HG03025 (cell line): Measurements from ENCODE around the gene VENTX.

Experiments
- ATAC-seq: cut with Tn5 transposase; IDR thresholded peaks from one replicate; pipeline ENCODE4 v1.9.1; 2021; ENCODE audit warnings: mild to moderate bottlenecking, moderate library complexity; ENCODE audit not compliant: unreplicated experiment, low FRiP score

VENTX gene

GRCh38 chr10:133270773-133271297, 33.2 kb downstream of the VENTX start:
- no peak for ATAC-seq

GRCh38 chr10:133271521-133272300, 34.1 kb downstream of the VENTX start:
- no peak for ATAC-seq

GRCh38 chr10:133272301-133272963, 34.8 kb downstream of the VENTX start:
- ATAC-seq, result no peak

GRCh38 chr10:133272964-133273420, 35.3 kb downstream of the VENTX start:
- ATAC-seq, result no peak

GRCh38 chr10:133273534-133274143, 36.0 kb downstream of the VENTX start:
- no peak for ATAC-seq

- ATAC-seq, result peak; percentile 45
These were observed 37.4 kb downstream of the VENTX start for GRCh38 chr10:133274751-133275683.

GRCh38 chr10:133275684-133276092, 38.0 kb downstream of the VENTX start:
- ATAC-seq, result peak; percentile 21

GRCh38 chr10:133276100-133276434, 38.4 kb downstream of the VENTX start:
- peak; percentile 1 for ATAC-seq

GRCh38 chr10:133276435-133277201, 39.0 kb downstream of the VENTX start, which contains the start of gene ADAM8:
ADAM8 (minus strand) TSS chr10:133276868; CDS start chr10:133276817, 51 bp downstream.
- peak; percentile 28 for ATAC-seq

- no peak for ATAC-seq
These were observed 39.8 kb downstream of the VENTX start for GRCh38 chr10:133277277-133277992.

GRCh38 chr10:133277993-133278576, 40.4 kb downstream of the VENTX start:
- ATAC-seq, result no peak

- ATAC-seq, result peak; percentile 31
These were observed 41.1 kb downstream of the VENTX start for GRCh38 chr10:133278577-133279265.

GRCh38 chr10:133279326-133280226, 41.9 kb downstream of the VENTX start:
- no peak for ATAC-seq

GRCh38 chr10:133280391-133281059, 42.9 kb downstream of the VENTX start:
- no peak for ATAC-seq

- ATAC-seq, result no peak
These were observed 43.4 kb downstream of the VENTX start for GRCh38 chr10:133281084-133281483.
